GM18499 (cell line): ENCODE data around the gene CYBB.

Experiments used
- ATAC-seq: cut with Tn5 transposase; IDR thresholded peaks from one replicate; pipeline ENCODE4 v1.9.1; 2021; ENCODE audit warnings: moderate number of reproducible peaks; ENCODE audit not compliant: insufficient read depth, unreplicated experiment

CYBB gene

DNA sequence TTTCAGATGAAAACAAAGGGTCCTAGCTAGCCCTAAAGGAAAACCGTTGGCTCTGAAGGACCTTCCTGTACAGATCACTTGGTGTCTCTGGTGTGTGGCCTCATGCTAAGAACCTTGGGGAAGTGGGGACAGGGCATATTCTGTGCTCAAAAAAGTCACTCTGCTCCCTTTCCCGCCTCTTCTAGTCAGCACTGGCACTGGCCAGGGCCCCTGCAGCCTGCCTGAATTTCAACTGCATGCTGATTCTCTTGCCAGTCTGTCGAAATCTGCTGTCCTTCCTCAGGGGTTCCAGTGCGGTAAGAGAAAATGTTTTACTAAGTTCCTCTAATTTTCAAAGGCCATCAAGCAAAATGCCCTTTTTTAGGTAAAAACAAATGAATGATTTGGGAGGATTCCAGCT lies 3.4 kb downstream of the CYBB start:
- ATAC-seq: no peak

DNA sequence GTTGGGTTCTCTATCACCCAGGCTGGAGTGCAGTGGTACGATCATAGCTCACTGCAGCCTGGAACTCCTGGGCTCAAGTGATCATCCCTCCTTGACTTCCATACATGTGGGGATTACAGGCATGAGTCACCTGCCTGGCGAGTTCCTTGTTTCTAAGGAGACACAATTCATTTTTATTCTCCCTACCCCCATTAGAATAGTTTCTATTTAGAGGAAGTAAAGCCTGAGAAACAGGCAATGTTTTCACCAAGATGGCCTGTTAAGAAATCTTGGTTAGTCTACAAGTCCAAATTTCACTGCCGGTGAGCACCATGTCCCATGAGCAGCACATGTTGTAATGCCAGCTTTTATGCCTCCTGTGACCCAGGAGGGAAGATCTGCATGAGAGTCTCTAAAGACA lies 5.7 kb downstream of the CYBB start:
- no peak for ATAC-seq

DNA sequence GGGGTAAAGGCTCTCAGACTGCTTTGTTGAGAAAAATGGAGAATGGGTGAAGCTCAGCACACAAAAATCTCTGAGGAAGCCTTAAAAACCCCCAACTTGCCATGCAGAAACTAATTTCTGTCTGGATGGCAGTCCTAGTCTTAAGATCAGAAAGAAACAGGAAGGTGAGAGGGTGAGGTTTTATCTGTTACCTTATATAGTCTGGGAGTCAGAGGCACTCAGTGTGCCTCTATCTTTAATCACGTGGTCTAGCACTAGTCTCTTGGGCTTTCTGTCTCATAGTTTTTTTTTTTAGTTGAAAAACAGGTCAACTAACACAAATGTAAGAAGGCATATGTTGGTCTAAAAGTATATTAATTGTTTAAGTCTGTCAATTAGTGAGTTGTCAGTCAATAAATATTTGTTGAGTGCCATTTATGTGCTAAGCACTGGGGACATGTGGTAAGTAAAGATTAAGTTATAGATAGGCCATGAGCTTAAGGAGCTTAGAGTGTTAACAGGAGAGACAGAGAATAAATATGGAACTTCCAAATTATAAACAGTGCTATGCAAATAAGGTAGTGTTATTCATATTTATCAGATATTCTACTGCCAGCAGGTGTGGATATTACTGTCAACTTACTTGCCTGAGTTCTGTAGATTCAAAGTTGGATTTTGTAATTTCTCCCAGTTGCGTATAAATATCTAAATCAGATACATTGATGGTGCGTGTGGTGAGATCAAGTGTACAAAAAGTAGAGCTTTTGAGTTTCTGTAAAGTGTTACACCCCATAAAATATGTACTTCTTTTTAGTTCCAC lies 7.0 kb downstream of the CYBB start:
- peak; percentile 53 for ATAC-seq

DNA sequence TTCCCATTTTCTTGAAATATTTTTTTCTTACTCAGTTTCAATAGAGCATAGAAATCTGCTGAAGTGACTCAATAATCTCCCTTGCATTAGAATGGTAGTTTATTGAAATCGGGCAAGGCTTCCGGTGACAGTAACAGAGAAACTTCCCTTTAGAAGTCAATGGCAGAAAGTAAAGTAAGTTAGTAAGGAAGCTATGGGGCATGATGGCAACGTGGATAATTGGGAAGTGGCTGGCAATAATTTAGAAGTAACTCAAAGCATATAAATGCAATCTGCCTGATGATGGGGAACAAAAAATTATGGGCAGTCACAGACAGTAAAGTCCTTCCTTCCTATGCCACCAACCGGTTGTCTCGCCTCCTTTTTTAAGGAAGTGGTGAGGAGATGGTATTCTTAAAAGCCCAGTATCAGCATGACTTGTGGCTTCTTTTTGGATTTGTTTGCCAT lies 7.6 kb downstream of the CYBB start:
- ATAC-seq: peak; percentile 59

DNA sequence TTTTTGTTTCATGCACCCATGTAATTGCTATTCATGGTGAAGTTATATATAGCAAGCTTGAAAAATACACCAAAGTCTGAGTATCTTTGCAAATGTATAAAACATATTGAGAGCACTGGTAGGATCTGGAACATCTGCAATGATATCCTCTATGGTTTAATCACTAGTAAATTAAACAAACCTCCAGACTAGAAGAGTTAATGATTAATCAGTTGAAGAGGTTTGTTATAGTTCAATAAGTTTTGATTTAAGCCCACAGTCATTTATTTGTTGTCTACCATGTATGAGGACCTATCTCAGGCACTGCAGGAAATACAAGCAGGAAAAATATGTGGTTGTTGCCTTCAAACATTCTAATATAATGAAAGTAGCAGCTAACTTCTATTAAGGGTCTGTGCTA lies 16.5 kb downstream of the CYBB start:
- no peak for ATAC-seq

DNA sequence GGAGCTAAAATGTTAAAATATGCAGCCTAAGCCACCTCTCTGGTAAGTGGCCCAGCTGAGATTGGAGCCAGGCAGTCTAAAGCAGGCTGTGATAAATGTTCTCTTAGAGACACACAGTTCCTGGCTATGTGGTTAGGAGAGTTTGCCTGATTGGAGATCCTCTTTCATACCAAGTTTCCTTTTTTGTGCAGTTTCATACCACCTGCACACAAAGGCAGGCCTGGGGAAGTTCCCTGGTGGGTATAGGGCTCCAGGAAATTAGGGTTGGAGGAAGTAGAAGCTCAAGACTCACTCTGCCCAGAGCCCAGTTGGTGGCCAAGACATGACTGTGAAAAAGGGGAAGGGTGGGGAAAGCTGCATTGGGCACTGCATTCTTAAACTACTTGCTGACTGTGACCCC lies 16.9 kb downstream of the CYBB start:
- ATAC-seq: peak; percentile 69

DNA sequence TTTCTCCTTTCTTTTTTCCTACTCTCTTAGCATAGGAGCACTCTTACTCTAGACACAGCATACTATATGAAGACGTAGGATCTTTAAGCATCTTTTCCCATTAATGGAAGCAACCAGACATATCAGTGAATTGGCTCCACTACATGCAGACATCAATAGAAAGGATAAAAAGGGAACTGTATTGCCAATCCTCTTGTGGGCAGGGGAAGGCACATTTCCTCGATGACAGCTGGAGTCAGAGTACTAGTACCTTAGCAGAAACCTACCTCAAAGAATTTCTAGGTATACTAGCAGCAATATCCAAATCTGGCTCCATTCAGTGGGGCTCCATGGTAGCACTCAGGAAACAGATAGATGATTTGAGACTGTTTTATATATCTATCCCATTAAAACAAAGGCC lies 20.1 kb downstream of the CYBB start:
- ATAC-seq: no peak

DNA sequence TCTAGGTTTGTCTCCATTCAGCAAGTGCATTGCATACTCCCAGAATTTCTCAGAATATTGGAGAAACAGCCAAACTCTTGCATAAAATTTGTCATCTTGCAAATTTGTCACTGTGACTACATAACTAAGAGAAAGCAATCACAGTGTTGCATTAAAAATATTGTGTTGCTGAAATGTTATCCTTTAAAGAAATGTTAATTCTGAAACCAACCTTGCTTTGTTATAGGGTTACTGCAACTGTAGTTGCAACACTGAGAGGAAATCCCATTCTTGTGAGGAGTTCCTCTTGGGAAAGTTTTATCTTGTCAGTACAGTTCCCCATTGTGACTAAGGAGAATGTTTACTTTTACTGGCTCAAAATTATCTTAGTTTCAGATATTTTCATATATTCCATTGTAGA lies 20.9 kb downstream of the CYBB start:
- ATAC-seq: no peak

DNA sequence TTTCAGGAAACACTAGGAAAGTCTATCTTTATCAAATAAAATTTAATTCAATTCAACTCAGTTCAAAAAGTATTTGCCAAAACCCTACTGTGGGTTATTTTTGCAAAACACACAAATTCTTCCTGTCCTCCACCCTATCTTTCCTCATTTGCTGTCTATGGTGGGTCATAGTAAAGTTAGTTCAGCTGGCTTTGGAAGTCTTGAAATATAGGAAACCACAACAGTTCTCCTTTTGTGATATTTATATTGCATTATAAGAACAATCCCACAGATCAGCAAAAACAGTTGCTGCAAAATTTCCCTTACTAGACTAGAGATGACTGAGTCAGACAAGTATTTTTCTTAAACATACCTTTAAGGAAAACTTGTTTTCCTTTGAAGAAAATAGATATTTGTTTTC lies 22.2 kb downstream of the CYBB start:
- no peak for ATAC-seq

DNA sequence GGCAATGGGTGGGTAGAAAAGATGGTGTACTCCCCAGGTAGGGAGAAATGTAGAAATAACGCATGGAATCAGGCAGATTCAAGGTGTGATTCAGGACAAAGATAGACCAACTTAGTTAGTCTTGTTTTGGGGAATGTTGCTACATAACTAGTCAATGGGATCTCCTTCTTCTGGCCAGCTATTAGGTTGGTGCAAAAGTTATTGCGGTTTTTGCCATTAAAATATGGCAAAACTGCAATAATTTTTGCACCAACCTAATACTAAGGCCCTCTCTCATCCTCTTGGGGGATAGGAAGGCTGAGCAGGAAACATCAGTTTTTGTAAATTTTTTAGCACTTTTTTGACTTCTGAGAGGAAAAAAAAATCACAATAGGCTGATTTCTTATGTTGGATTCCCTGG lies 23.2 kb downstream of the CYBB start:
- no peak for ATAC-seq

DNA sequence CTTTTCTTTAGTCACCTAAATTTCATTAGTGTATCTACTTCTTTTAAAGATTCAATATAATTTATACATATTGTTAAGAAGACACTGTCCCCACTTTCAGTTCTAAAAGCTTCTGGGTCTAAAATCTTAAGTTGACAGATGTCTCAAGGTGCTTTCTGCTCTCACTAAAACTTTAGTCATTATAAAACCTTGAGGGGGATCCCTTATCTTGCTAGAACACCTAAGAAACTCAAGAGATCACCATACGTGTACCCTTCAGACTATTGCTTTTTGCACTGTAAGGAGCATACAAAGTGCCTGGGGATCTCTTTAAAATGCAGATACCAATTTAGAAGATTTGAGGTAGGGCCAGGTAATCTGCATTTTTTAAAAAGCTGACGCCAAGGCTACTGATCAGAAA lies 30.1 kb downstream of the CYBB start:
- ATAC-seq: no peak

DNA sequence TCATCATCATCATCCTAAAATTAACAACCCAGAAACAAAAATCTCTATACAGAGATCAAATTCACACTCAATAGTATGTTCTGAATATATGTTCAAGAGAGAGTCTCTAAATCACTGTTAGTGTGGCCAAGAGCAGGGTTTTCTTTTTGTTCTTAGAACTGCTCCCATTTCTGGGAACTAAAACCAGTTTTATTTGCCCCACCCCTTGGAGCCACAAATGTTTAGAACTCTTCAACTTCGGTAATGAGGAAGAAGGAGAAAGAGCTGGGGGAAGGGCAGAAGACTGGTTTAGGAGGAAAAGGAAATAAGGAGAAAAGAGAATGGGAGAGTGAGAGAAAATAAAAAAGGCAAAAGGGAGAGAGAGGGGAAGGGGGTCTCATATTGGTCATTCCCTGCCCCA lies 32.3 kb downstream of the CYBB start:
- ATAC-seq: no peak

DNA sequence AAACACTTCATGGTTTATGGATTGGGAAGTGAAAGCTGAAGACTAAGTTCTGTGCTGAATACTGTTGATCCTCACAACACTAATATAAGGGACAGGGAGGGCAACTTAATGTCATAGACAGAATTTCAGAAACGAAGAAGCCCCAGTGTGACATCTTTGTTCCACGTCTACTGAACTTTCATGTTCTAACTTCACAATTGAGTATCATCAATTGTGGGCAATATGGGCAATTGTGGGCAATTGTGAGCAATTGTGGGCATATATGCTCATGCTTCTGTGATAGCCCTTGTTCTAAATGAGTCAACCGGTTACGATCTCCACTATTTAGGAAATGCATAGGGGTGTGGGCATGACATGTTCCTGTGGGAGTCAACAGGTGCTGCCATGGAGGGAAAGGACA lies 33.7 kb downstream of the CYBB start:
- no peak for ATAC-seq

DNA sequence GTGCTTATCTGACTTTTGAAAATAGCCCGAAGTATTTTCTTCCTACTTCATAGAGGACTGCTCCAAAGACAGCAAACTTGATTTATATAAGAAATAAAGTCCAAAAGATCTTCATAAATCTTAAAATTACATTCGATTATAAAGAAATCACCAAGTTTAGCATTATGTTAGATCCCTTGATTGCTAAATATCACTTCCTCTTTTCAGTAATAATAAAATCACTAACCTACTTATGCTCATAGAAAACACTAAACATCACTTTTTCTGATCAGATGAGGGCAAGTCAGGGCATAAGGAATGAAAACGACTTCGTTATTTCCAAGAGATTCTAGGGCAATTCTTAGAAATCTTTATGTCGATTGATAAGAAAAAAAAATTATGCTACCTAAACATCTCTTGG lies 35.5 kb downstream of the CYBB start:
- peak; percentile 33 for ATAC-seq

DNA sequence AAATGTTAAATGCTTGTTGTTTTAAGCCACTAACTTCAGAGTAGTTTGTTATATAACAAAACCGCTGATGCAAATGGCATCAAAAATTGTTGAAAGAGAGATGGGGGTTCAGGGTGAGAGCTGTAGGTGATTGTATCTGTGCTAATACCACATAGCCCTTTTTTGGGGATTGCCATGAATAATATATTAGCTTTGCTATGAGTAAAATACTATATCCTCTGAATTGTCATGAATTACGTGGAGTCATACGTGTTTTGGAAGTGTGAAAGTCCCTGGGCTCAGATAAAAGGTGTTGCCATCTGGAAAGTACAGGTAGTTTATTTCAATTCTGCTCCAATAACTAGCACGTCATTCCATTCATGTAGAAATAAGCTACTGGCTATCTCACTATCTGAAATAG lies 36.9 kb downstream of the CYBB start:
- no peak for ATAC-seq

DNA sequence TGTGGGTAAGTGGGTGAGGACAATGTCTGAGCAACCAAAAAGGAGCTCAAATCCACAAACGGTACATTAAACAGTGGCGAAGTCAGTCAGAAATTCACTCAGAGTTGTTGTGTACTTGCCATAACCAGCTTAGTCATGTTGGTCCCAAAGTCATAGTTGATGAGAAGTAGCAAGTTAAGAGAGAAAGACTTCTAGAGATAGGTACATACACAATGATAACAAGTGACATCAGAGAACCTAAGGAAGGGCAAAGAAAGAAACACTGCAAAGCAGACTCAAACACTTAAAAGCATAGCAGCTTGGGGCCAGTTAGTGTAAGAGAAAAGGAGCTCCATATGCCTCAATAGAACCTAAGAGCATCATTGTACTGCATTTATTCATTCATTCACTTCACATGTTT lies 37.3 kb downstream of the CYBB start:
- no peak for ATAC-seq

DNA sequence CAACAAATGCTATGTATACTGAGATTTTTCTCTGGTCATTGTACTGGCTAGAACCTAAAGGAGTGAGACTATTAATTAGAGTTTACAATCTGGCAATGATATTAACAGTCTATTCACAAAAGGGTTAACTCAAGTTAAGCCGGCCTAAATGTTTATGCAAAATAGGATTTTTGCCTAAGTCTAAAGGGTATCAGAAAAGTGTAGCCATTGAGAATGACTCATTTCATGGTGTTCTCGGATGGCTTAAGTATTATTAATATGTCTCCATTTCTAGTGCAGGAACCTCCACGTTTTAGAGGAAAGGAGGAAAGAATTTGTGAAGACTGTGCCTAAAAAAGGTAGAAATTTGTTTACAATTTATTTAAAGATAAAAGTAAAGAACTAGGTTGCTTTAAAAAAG lies 37.7 kb downstream of the CYBB start:
- no peak for ATAC-seq

DNA sequence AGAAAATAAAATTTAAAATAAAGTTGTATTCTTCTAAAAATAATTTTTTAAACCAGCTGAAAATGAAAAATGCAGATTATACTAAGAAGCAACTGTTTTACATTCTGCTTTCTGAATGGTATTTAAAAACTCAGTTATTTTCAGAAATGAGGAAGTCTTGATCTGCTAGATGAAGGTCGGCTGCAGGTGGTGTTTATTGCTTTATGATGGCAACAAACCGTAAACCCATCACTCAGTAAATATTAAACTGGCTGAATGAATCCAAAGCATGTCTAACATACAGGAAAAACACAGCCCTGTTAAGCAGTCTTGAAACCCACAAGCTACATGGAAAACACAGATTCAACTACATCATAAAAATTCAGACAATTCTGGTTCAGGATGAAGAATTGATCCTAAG lies 38.2 kb downstream of the CYBB start:
- ATAC-seq: no peak

DNA sequence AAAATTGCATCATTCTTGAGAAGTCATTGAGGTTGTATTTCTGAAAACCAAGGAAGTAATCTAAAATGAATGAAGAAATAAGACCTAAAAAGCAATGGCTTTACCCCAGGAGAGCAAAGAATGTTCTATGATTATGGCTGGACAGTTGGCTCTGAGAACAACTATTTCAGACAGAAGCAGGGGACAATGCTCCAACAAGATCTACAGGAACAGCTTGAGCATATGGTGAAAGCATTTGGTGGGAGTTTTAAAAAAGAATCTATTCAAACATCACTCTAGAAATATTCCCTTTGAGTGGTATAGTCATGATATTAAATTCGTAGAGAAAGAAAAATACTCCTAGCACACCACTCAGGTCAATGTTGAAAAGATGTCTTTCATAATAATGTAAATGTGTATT lies 40.8 kb downstream of the CYBB start:
- ATAC-seq: no peak

DNA sequence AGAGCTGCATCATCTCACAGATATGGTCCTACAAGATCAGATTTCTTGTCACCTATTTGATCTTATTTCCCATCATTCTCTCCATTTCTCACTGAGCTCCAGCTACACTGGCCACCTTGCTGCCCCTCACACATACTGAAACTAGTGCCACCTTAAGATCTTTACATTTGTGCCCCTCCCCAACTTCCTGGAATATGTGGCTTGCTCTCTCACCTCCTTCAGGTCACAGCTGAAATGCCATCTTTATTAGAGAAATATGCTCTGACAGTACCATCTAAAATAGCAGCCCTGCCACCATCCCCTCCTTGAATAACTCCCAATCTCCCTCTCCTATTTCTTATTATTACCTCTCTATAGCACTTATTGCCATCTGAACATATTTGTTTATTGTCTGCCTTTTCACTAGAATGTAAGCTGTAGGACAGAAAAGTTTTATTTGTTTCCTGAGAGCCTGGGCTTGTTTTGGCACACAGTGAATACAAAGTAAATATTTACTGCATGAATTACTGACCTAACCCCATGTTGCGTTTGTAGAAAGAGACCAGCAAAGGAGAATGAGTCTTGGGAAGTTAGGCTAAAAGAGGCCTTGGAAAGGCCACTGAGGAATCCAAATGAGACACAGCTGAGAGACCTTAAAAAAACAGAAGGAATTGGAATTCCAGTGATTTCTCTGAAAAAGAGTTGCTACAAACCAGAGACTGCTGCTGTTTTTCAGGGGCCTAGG lies 44.8 kb downstream of the CYBB start:
- no peak for ATAC-seq

DNA sequence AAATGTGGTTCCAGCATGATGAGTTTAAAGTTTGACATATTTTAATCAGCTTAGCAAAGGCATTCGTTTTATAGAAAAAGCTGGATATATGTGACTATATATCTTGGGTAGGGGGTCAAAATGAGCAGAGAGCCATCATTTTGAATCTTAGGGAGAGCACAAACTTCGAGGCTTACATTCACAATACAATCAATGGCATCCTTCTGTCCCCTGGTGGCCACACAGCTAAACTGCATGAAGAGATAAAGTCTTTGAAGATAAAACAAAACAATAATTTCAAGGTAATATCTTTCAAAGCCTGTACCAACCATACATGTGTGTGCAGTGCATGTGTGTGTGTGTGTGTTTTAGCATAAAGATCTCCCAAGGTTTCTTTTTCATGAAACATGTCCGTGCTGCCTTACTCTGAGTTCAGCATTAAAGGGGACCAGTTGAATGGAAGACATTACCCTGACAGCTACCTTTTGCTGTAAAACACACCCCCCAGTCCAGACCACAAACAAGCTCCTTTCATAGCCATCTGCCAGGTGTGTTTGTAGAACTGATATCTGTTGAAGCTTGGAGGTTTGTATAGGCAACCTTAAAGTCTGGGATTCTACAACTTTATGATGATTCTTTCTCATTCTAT lies 45.5 kb downstream of the CYBB start:
- peak; percentile 76 for ATAC-seq

DNA sequence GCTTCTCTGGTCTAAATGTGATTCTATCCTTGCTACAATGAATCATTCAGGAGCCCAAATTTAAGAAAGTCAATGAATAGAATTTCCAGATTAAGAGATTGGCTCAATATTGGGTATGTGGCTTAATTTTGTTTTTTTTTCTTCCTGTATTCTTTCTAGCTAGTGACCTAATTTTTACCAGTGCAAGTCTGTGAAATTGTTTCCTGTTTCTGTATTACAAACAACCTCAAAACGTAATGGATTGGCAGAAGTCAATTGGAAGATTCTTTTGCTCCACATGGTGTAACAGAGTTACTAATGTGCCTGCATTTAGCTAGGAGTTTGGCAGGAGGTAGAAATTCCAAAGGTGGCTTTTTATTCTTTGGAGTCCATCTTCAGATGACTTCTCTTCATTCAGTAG lies 49.9 kb downstream of the CYBB start:
- no peak for ATAC-seq
